HG03045 (cell line): ENCODE measurements around the gene CAMK2B.
"Not testable (repeated sequence)": the region's sequence is repeated elsewhere in the genome, so short reads cannot be mapped to it uniquely, and the experiment has no call there.

Experiments used
- ATAC-seq: cut with Tn5 transposase; IDR thresholded peaks from one replicate; pipeline ENCODE4 v1.9.1; 2021; ENCODE audit warnings: mild to moderate bottlenecking, moderate library complexity; ENCODE audit not compliant: unreplicated experiment

CAMK2B gene

GRCh38 chr7:44176486-44176885 is 148.9 kb downstream of the CAMK2B start:
- ATAC-seq = no peak

- no peak for ATAC-seq
Observed at GRCh38 chr7:44175730-44176129, 149.7 kb downstream of the CAMK2B start.

DNA sequence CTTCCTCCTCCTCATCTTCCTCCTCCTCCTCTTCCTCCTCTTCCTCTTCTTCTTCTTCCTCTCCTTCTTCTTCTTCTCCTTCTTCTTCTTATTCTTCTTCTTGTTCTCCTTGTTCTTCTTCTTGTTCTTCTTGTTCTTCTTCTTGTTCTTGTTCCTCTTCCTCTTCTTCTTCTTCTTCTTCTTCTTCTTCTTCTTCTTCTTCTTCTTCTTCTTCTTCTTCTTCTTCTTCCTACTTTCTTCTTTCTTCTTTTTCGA is 150.8 kb downstream of the CAMK2B start:
- not testable (repeated sequence) for ATAC-seq

DNA sequence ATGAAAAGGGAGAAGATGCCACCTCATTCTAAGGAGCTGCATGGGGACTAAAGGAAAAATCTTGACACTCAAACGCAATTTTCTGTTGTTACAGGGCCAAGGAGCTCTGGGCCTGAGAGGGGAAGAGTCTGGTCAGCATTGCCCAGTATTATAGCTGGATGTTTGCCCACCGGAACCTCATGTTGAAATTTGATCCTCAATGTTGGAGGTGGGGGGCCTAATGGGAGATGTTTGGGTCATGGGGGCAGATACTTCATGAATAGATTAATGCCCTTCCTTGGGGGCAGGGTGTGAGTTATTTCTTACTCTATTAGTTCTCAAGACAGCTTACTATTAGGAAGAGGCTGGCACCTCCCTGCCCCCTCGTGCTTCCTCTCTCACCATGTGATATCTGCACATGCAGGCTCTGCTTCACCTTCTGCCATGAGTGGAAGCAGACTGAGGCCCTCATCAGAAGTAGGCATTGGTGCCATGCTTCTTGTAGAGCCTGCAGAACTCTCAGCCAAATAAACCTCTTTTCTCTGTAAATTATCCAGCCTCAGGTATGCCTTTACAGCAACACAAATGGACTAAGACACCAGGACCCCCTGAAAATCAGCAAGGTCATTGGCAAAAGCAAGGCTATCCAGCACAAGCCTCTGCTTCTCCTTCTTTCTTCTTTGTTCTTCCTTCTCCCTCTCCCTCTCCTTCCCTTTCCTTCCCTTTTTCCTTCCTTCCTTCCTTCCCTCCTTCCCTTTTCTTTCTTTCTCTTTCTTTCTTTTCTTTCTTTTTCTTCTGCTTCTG is 151.3 kb downstream of the CAMK2B start:
- no peak for ATAC-seq

- ATAC-seq = no peak
Observed at GRCh38 chr7:44172803-44173424, 152.5 kb downstream of the CAMK2B start.

DNA sequence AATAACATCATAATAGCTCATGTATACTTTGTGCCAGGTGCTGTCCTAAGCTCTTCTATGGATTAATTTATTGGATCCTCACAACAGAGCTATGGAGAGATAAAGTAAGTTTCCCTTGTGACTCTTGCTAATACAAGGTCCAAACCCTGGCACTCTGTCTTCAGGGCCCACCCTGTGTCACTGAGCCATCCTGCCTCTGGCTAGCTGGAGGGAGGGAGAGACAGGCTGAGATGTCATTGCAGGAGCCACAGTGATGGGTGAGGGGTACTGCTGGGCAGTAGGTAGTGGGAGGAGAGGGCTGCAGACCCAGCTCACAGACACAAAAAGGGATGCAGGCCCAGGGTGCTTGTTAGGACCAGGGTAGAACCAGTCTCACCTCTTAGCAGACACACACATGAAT is 153.0 kb downstream of the CAMK2B start:
- ATAC-seq = no peak

DNA sequence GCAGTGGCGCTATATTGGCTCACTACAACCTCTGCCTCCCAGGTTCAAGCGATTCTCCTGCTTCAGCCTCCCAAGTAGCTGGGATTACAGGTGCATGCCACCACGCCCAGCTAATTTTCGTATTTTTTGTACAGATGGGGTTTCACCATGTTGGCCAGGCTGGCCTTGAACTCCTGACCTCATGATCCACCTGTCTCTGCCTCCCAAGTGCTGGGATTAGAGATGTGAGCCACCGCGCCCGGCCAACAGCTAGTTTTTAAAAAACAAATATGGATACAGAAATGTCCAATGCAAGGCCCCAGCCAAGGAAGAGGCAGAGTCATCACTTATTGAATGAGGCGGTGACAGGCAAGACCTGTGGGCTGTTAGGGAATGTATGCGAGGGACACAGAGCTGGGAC is 153.5 kb downstream of the CAMK2B start:
- ATAC-seq = not testable (repeated sequence)

- ATAC-seq = no peak
Observed at GRCh38 chr7:44167920-44168319, 157.5 kb downstream of the CAMK2B start.
